Ishikawa (cell line): ENCODE data around the gene GRIP2.

Experiments
- CEBPB ChIP-seq: IDR thresholded peaks from 2 replicates; pipeline ENCODE4 v1.6.1; 2012
- CREB1 ChIP-seq: IDR thresholded peaks from 2 replicates; pipeline ENCODE4 v1.6.1; 2012; ENCODE audit warnings: low read depth
- EGR1 ChIP-seq: IDR thresholded peaks from 2 replicates; pipeline ENCODE4 v1.6.1; 2012
- EP300 ChIP-seq: IDR thresholded peaks from 2 replicates; pipeline ENCODE4 v1.6.1; 2012; ENCODE audit warnings: borderline replicate concordance
- FOXM1 ChIP-seq: IDR thresholded peaks from 2 replicates; pipeline ENCODE4 v1.6.1; 2012; ENCODE audit warnings: low read depth, borderline replicate concordance
- NFIC ChIP-seq: IDR thresholded peaks from 2 replicates; pipeline ENCODE4 v1.6.1; 2012
- RAD21 ChIP-seq: IDR thresholded peaks from 2 replicates; pipeline ENCODE4 v1.6.1; 2012; ENCODE audit warnings: low read depth
- TAF1 ChIP-seq: IDR thresholded peaks from 2 replicates; pipeline ENCODE4 v1.6.1; 2012; ENCODE audit warnings: low read depth, mild to moderate bottlenecking
- TCF12 ChIP-seq: IDR thresholded peaks from 2 replicates; pipeline ENCODE4 v1.6.1; 2012; ENCODE audit warnings: low read depth
- TEAD4 ChIP-seq: IDR thresholded peaks from 2 replicates; pipeline ENCODE4 v1.6.1; 2012
- YY1 ChIP-seq: IDR thresholded peaks from 2 replicates; pipeline ENCODE4 v1.6.1; 2012; ENCODE audit warnings: low read depth
- ZBTB7A ChIP-seq: IDR thresholded peaks from 2 replicates; pipeline ENCODE4 v1.6.1; 2012; ENCODE audit warnings: low read depth
- TF ChIP-seq, protein P1 (sequence below): IDR thresholded peaks from 2 replicates; pipeline ENCODE4 v1.6.1; 2012
- TF ChIP-seq, protein P2 (sequence below): IDR thresholded peaks from 2 replicates; pipeline ENCODE4 v1.6.1; 2012; ENCODE audit warnings: low read depth, mild to moderate bottlenecking
- TF ChIP-seq, protein P3 (sequence below): IDR thresholded peaks from 2 replicates; pipeline ENCODE4 v1.6.1; 2012

The GRIP2 gene

DNA sequence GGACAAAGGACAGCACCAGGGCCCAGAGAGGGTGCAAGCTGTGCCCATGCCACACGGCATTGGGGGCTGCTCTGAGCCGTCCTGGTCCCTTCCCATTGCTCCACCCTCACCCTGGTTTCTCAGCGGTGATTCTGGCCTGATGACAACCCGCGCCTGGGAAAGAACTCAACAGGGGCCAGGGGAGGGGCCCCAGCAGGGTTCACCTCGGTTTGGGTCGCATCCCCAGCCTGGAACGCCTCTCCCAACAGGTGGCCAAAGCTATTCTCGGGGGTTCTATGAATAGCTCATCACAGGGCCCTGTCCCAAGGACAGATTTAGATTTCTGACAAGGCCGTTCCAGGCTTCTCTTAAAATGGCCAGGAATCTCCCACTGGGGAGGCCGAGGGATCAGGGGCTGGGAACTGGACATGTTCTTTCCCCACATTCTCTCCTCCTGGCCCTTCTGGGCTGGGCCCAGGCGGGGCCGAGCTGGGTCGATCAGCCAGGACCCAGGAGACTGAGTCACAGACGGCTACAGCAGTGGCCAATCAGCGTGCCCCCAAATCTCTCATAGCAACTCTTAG, 17.9 kb downstream of the GRIP2 start:
- TF ChIP-seq ZBTB7A (no peak), EP300 (no peak), YY1 (no peak), CEBPB (no peak), EGR1 (no peak), TAF1 (no peak), TCF12 (no peak), FOXM1 (no peak), CREB1 (no peak), NFIC (no peak), RAD21 (no peak)
- TF ChIP-seq, protein P1, sequence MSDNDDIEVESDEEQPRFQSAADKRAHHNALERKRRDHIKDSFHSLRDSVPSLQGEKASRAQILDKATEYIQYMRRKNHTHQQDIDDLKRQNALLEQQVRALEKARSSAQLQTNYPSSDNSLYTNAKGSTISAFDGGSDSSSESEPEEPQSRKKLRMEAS: no peak
- TF ChIP-seq, protein P2, sequence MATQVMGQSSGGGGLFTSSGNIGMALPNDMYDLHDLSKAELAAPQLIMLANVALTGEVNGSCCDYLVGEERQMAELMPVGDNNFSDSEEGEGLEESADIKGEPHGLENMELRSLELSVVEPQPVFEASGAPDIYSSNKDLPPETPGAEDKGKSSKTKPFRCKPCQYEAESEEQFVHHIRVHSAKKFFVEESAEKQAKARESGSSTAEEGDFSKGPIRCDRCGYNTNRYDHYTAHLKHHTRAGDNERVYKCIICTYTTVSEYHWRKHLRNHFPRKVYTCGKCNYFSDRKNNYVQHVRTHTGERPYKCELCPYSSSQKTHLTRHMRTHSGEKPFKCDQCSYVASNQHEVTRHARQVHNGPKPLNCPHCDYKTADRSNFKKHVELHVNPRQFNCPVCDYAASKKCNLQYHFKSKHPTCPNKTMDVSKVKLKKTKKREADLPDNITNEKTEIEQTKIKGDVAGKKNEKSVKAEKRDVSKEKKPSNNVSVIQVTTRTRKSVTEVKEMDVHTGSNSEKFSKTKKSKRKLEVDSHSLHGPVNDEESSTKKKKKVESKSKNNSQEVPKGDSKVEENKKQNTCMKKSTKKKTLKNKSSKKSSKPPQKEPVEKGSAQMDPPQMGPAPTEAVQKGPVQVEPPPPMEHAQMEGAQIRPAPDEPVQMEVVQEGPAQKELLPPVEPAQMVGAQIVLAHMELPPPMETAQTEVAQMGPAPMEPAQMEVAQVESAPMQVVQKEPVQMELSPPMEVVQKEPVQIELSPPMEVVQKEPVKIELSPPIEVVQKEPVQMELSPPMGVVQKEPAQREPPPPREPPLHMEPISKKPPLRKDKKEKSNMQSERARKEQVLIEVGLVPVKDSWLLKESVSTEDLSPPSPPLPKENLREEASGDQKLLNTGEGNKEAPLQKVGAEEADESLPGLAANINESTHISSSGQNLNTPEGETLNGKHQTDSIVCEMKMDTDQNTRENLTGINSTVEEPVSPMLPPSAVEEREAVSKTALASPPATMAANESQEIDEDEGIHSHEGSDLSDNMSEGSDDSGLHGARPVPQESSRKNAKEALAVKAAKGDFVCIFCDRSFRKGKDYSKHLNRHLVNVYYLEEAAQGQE: no peak
- TF ChIP-seq, protein P3, sequence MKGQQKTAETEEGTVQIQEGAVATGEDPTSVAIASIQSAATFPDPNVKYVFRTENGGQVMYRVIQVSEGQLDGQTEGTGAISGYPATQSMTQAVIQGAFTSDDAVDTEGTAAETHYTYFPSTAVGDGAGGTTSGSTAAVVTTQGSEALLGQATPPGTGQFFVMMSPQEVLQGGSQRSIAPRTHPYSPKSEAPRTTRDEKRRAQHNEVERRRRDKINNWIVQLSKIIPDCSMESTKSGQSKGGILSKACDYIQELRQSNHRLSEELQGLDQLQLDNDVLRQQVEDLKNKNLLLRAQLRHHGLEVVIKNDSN: no peak

DNA sequence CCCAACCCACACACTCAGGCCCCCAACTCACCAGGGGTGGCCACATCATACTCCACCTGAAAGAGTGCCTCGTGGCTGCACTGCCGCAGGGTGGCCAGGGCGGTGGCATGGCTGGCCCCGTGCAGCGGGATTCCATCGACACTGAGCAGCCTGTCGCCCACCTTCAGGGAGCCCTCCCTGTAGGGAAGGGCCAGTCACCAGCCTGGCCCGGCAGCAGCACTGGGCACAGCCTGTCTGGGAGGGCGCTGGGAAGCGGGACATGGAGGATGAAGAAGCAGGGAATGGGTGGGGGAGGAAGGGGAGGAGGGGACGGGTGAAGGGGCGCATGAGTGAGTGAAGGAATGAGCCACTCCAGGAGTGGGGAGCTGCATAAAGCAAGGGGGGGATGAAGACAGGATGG, 18.5 kb downstream of the GRIP2 start:
- no peak for TF ChIP-seq CEBPB
- TF ChIP-seq EP300: no peak
- TF ChIP-seq TEAD4: no peak
- TF ChIP-seq TAF1: no peak
- no peak for TF ChIP-seq CREB1
- no peak for TF ChIP-seq ZBTB7A
- TF ChIP-seq, protein P2: no peak
- TF ChIP-seq TCF12: no peak
- TF ChIP-seq, protein P1: no peak
- TF ChIP-seq, protein P3: no peak
- TF ChIP-seq RAD21: no peak
- TF ChIP-seq NFIC: no peak
- TF ChIP-seq FOXM1: no peak
- TF ChIP-seq EGR1: no peak
- TF ChIP-seq YY1: no peak

DNA sequence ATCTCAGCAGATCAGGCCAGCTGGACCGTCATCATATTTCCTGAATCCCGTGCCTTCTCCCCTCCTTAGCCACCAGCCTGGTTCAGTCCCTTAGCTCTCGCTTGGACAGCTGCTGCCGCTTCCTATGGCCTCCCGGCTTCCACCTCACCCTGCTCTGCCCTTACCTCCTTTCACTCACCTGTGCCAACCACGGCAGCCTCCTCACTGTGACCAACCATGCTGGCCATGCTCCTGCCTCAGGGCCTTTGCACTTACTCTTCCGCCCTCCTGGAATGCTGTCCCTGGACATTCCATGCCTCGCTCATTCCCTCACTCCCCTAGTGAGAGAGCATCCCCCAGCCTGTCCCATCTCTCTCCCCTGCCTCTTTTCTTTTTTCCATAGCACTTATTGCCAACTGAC, 19.2 kb downstream of the GRIP2 start:
- TF ChIP-seq EP300: no peak
- TF ChIP-seq NFIC: no peak
- no peak for TF ChIP-seq YY1
- TF ChIP-seq CEBPB: no peak
- no peak for TF ChIP-seq FOXM1
- TF ChIP-seq ZBTB7A: no peak

DNA sequence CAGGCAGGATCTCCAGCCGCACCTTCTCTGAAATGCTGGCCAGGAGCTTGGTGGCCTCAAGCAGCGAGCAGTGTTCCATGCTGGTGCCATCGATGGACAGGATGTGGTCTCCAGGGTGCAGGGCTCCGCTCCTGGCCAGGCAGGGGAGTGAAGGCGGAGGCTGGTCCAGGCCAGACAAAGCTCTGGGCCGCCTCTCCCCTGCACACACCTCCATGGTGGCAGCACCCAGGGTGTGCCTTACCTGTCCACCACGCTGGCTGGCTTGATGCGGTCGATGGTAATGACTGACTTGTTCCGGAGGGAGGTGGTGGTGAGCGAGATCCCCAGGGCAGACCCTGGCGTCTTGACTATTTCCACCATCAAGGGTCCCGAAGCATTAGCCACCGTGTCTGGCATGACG, 20.0 kb downstream of the GRIP2 start:
- TF ChIP-seq FOXM1 (no peak), RAD21 (no peak), YY1 (no peak), CREB1 (no peak), ZBTB7A (no peak), CEBPB (no peak), EP300 (no peak)
- TF ChIP-seq, protein P2: no peak
- TF ChIP-seq, protein P3: no peak
